MM.1S (cell line): ENCODE measurements around the gene GAP43.

Experiments used
- DNase-seq: peaks from one replicate; pipeline ENCODE4 v3.0.0-alpha.2; 2015
- H2AFZ ChIP-seq: fragments of 300-600 bp; sonication (generic); 2 replicates; pipeline ENCODE4 v1.6.0; 2016; ENCODE audit warnings: antibody characterized with exemption, low read length
- H3F3A ChIP-seq: fragments of 300-600 bp; sonication (generic); 2 replicates; pipeline ENCODE4 v1.6.1; 2016; ENCODE audit warnings: mild to moderate bottlenecking, antibody characterized with exemption, low read length, moderate library complexity, mixed read lengths; ENCODE audit not compliant: insufficient read depth
- H3K27ac ChIP-seq: fragments of 300-600 bp; sonication (generic); 2 replicates; pipeline ENCODE4 v1.5.1; 2016; ENCODE audit warnings: mild to moderate bottlenecking, low read length
- H3K27me3 ChIP-seq: fragments of 300-600 bp; sonication (generic); replicated peaks from 2 replicates; pipeline ENCODE4 v1.6.0; 2016; ENCODE audit warnings: low read length; ENCODE audit not compliant: insufficient read depth
- H3K36me3 ChIP-seq: fragments of 300-600 bp; sonication (generic); replicated peaks from 2 replicates; pipeline ENCODE4 v1.6.1; 2016; ENCODE audit warnings: mild to moderate bottlenecking, low read length, mixed read lengths; ENCODE audit not compliant: insufficient read depth
- H3K4me1 ChIP-seq: fragments of 300-600 bp; sonication (generic); 2 replicates; pipeline ENCODE4 v1.6.1; 2016; ENCODE audit warnings: low read length, mixed read lengths
- H3K4me2 ChIP-seq: fragments of 300-600 bp; sonication (generic); 2 replicates; pipeline ENCODE4 v1.6.0; 2016; ENCODE audit warnings: low read depth, low read length
- H3K4me3 ChIP-seq: fragments of 300-600 bp; sonication (generic); 2 replicates; pipeline ENCODE4 v1.5.1; 2016; ENCODE audit warnings: low read length, mixed read lengths
- H3K79me2 ChIP-seq: fragments of 300-600 bp; sonication (generic); 2 replicates; pipeline ENCODE4 v1.6.1; 2016; ENCODE audit warnings: mixed run types, low read length, mixed read lengths
- H3K9ac ChIP-seq: fragments of 300-600 bp; sonication (generic); 2 replicates; pipeline ENCODE4 v1.6.1; 2016; ENCODE audit warnings: low read length, mixed read lengths
- H3K9me2 ChIP-seq: fragments of 300-600 bp; sonication (generic); replicated peaks from 2 replicates; pipeline ENCODE4 v1.6.1; 2016; ENCODE audit warnings: mild to moderate bottlenecking, low read length, mixed read lengths; ENCODE audit not compliant: insufficient read depth
- H3K9me3 ChIP-seq: fragments of 300-600 bp; sonication (generic); replicated peaks from 2 replicates; pipeline ENCODE4 v1.6.1; 2016; ENCODE audit warnings: mild to moderate bottlenecking, low read length, mixed read lengths; ENCODE audit not compliant: insufficient read depth
- H4K20me1 ChIP-seq: fragments of 300-600 bp; sonication (generic); 2 replicates; pipeline ENCODE4 v1.6.1; 2016; ENCODE audit warnings: mild to moderate bottlenecking, low read length, moderate library complexity, mixed read lengths; ENCODE audit not compliant: insufficient read depth
- EZH2 ChIP-seq: fragments of 300-600 bp; sonication (generic); optimal IDR thresholded peaks from 2 replicates; pipeline ENCODE3; 2017; ENCODE audit warnings: low read depth, mild to moderate bottlenecking, antibody characterized with exemption, low read length, mixed read lengths
- EZH2phosphoT487 ChIP-seq: fragments of 300-600 bp; sonication (generic); IDR thresholded peaks from 2 replicates; pipeline ENCODE4 v1.6.1; 2018; ENCODE audit warnings: antibody characterized with exemption, low read length
- TF ChIP-seq, protein P1 (sequence below): fragments of 300-600 bp; sonication (generic); IDR thresholded peaks from 2 replicates; pipeline ENCODE4 v1.5.1; 2016; ENCODE audit warnings: antibody characterized with exemption, low read length, mixed read lengths

GAP43 gene

DNA sequence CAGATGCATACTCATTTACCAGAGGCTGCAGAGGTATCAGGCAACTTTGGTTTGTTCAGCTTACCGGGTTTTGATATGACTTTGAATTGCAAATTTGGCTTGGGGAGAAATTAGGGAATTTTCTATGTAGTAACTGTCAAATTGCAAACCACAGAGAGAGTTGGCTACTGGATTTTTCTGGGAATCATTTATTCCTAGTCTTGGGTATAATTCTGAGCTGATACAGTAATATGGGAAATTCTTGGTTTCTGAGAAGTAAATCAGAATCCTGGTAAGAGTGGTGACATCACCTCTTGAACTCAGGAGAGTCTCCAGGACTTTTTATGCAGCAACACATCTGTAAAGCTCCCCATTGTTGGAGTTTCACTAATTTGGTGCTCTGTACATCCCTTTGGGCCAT, 39.0 kb downstream of the GAP43 start:
- H3K4me1 ChIP-seq, result peaks cover 11% of the 10 kb centered on the region; the same call in 1 of the 2 replicates
- no peak overlapping the region for H3K9ac ChIP-seq
- no peak overlapping the region for H3K4me3 ChIP-seq
- H3K9me3 ChIP-seq, result no peaks in the 10 kb centered on the region
- no peaks in the 10 kb centered on the region for H3K9me2 ChIP-seq
- H3K27ac ChIP-seq, result no peak overlapping the region
- no peaks in the 10 kb centered on the region for H4K20me1 ChIP-seq
- H2AFZ ChIP-seq, result no peak overlapping the region
- H3K4me2 ChIP-seq, result no peak overlapping the region
- no peaks in the 10 kb centered on the region for H3K36me3 ChIP-seq
- TF ChIP-seq, protein P1, sequence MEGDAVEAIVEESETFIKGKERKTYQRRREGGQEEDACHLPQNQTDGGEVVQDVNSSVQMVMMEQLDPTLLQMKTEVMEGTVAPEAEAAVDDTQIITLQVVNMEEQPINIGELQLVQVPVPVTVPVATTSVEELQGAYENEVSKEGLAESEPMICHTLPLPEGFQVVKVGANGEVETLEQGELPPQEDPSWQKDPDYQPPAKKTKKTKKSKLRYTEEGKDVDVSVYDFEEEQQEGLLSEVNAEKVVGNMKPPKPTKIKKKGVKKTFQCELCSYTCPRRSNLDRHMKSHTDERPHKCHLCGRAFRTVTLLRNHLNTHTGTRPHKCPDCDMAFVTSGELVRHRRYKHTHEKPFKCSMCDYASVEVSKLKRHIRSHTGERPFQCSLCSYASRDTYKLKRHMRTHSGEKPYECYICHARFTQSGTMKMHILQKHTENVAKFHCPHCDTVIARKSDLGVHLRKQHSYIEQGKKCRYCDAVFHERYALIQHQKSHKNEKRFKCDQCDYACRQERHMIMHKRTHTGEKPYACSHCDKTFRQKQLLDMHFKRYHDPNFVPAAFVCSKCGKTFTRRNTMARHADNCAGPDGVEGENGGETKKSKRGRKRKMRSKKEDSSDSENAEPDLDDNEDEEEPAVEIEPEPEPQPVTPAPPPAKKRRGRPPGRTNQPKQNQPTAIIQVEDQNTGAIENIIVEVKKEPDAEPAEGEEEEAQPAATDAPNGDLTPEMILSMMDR, result no peak
- TF ChIP-seq EZH2, result no peak
- no peak for TF ChIP-seq EZH2phosphoT487
- DNase-seq, result no peak
- no peaks in the 10 kb centered on the region for H3K27me3 ChIP-seq
- peaks cover 24% of the 10 kb centered on the region for H3F3A ChIP-seq
- H3K79me2 ChIP-seq, result no peaks in the 10 kb centered on the region

DNA sequence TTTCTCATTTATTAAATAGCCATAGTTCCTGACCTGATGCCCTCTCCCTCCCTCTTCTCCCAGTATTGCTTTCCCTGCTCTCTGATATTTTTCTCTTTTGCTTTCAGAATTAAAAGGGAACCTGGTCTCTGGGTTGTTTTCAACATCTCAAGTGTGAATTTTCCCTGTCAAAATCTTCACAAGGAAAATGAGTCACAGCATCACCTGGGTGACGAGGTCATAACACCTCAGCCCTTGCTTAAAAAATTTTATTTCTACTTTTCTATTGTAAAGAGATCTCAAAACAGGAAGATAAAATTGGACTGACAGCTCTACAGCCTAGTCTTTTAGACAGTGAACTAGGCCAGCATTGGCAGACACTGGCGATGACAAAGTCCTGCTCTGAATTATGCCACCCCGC, 40.1 kb downstream of the GAP43 start:
- Histone ChIP-seq H4K20me1 (no peaks in the 10 kb centered on the region), H3K9me3 (no peaks in the 10 kb centered on the region), H3K4me2 (no peak overlapping the region), H3K4me1 (peaks cover 11% of the 10 kb centered on the region; the same call in 1 of the 2 replicates), H3K79me2 (no peaks in the 10 kb centered on the region), H3K36me3 (no peaks in the 10 kb centered on the region), H3K27me3 (no peaks in the 10 kb centered on the region), H2AFZ (no peak overlapping the region), H3K27ac (no peak overlapping the region), H3K4me3 (no peak overlapping the region), H3K9me2 (no peaks in the 10 kb centered on the region), H3K9ac (no peak overlapping the region), H3F3A (peaks cover 16% of the 10 kb centered on the region)
- TF ChIP-seq, protein P1, result no peak
- TF ChIP-seq EZH2, result no peak
- TF ChIP-seq EZH2phosphoT487, result no peak
- no peak for DNase-seq

DNA sequence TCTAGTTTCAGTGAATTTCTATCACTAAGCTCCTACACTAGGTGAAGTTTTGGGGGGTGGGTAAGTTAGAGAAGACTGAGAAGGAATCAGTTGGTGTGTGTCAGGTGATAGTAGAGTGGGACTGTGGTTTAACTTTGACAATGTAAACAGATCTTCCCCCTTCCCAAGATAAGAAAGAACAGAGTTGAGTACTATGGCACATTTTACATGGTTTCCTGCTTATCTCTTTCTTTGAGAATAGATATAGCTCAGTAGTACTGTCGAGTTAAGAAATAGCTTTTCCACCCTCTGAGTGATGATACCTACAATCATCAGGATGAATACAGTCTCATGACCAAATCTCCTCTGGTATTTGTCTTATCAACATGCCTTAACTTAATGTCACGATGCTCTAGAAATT, 42.8 kb downstream of the GAP43 start:
- no peaks in the 10 kb centered on the region for H3K9me3 ChIP-seq
- H3F3A ChIP-seq, result no peaks in the 10 kb centered on the region
- DNase-seq, result no peak
- no peak overlapping the region for H3K9ac ChIP-seq
- no peak overlapping the region for H3K4me3 ChIP-seq
- no peak overlapping the region for H2AFZ ChIP-seq
- no peaks in the 10 kb centered on the region for H3K9me2 ChIP-seq
- no peak overlapping the region for H3K27ac ChIP-seq
- H3K4me1 ChIP-seq, result no peaks in the 10 kb centered on the region
- no peaks in the 10 kb centered on the region for H3K27me3 ChIP-seq
- H3K36me3 ChIP-seq, result no peaks in the 10 kb centered on the region
- H4K20me1 ChIP-seq, result no peaks in the 10 kb centered on the region
- no peaks in the 10 kb centered on the region for H3K79me2 ChIP-seq
- H3K4me2 ChIP-seq, result no peak overlapping the region
- TF ChIP-seq EZH2 (no peak), EZH2phosphoT487 (no peak)
- TF ChIP-seq, protein P1, result no peak
